ENCODE data around the gene GRM7. TPM values are rescaled to one million over a fixed set of nuclear protein-coding genes. Genes with fewer than 3 reads are reported as not detected.

The GRM7 gene
- total RNA-seq, 1 experiment from 2014 or later, result 0.28 TPM

GRCh38 chr3:7188551-7188950, 327.6 kb downstream of the GRM7 start:
- no peaks in the 10 kb centered on the region for H3K79me2 ChIP-seq (ENCODE audit: insufficient read depth, low read length)
- H2BK20ac ChIP-seq (ENCODE audit: low read depth, low read length, poor library complexity, severe bottlenecking), result no peak overlapping the region
- H2BK15ac ChIP-seq (ENCODE audit: low read depth, low read length), result no peak overlapping the region
- H3T11ph ChIP-seq (ENCODE audit: low read length), result no peak overlapping the region
- H3K14ac ChIP-seq (ENCODE audit: insufficient read depth, low read length), result no peak overlapping the region
- H3K23me2 ChIP-seq (ENCODE audit: insufficient read length, low read depth, low read length, poor library complexity, severe bottlenecking), result no peaks in the 10 kb centered on the region
- H3K9me3 ChIP-seq (ENCODE audit: control insufficient read depth, low read depth, low read length), result no peaks in the 10 kb centered on the region
- H3K27me3 Mint-ChIP-seq (ENCODE audit: low read depth), result no peaks in the 10 kb centered on the region
- no peaks in the 10 kb centered on the region for H3K27me3 ChIP-seq (ENCODE audit: insufficient read depth, low read length)
- no peak overlapping the region for H2BK12ac ChIP-seq (ENCODE audit: insufficient read length, low read depth, low read length)
- no peak overlapping the region for H2BK5ac ChIP-seq (ENCODE audit: insufficient read length, low read length)
- H3K27ac ChIP-seq (ENCODE audit: insufficient read length, low read depth, low read length), result no peak overlapping the region
- no peak overlapping the region for H3K4me2 ChIP-seq (ENCODE audit: insufficient read depth, insufficient read length, low read length)
- no peaks in the 10 kb centered on the region for H3K9me3 Mint-ChIP-seq
- no peak overlapping the region for H4K5ac ChIP-seq (ENCODE audit: insufficient read length, low read depth, low read length)
- no peak overlapping the region for H3K4me3 Mint-ChIP-seq
- no peaks in the 10 kb centered on the region for H3K4me1 ChIP-seq (ENCODE audit: insufficient read depth, low read length)
- DNase-seq, result no peak
- H4K20me1 ChIP-seq (ENCODE audit: control insufficient read depth, insufficient read depth, insufficient read length), result no peaks in the 10 kb centered on the region
- H3K36me3 Mint-ChIP-seq (ENCODE audit: insufficient read depth in 1 of 3, low read depth in 3 of 3), result no peaks in the 10 kb centered on the region
- no peak overlapping the region for H3K23ac ChIP-seq (ENCODE audit: insufficient read length, low read depth, low read length)
- H3K27ac Mint-ChIP-seq, result no peak overlapping the region
- no peak overlapping the region for H3K56ac ChIP-seq (ENCODE audit: insufficient read length, low read depth, low read length)
- TF ChIP-seq, protein P1, sequence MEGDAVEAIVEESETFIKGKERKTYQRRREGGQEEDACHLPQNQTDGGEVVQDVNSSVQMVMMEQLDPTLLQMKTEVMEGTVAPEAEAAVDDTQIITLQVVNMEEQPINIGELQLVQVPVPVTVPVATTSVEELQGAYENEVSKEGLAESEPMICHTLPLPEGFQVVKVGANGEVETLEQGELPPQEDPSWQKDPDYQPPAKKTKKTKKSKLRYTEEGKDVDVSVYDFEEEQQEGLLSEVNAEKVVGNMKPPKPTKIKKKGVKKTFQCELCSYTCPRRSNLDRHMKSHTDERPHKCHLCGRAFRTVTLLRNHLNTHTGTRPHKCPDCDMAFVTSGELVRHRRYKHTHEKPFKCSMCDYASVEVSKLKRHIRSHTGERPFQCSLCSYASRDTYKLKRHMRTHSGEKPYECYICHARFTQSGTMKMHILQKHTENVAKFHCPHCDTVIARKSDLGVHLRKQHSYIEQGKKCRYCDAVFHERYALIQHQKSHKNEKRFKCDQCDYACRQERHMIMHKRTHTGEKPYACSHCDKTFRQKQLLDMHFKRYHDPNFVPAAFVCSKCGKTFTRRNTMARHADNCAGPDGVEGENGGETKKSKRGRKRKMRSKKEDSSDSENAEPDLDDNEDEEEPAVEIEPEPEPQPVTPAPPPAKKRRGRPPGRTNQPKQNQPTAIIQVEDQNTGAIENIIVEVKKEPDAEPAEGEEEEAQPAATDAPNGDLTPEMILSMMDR (conservative IDR thresholded peaks at IDR 0.05), result no peak
- WGBS (ENCODE audit: extremely low coverage, insufficient read length, low lambda C conversion rate), result no CpG with 5 or more reads among the region's 1 CpG
- no peaks in the 10 kb centered on the region for H3K79me1 ChIP-seq (ENCODE audit: insufficient read depth, low read depth, low read length, poor library complexity, severe bottlenecking)
- no peak overlapping the region for H4K91ac ChIP-seq (ENCODE audit: insufficient read length, low read depth, low read length)
- H2AK5ac ChIP-seq (ENCODE audit: insufficient read length, low read length), result no peak overlapping the region
- no peak overlapping the region for H3K18ac ChIP-seq (ENCODE audit: insufficient read length, low read depth, low read length)
- H2AFZ ChIP-seq (ENCODE audit: low read length), result no peak overlapping the region
- H3K4me1 Mint-ChIP-seq, result no peaks in the 10 kb centered on the region
- H4K8ac ChIP-seq (replicated peaks; ENCODE audit: insufficient read length, low read depth, low read length), result no peak overlapping the region
- no peak overlapping the region for H2BK120ac ChIP-seq (ENCODE audit: low read depth, low read length, poor library complexity, severe bottlenecking)
- no peak overlapping the region for H3K4ac ChIP-seq (ENCODE audit: low read depth, low read length)
- H3K9ac ChIP-seq (ENCODE audit: extremely low read depth, insufficient read length, low read length), result no peak overlapping the region
